Measurements from ENCODE around the gene NAMPT. TPM values are rescaled to one million over a fixed set of nuclear protein-coding genes. Genes with fewer than 3 reads are reported as not detected.
A peak's percentile ranks its signal among the peaks of the same experiment; 100 is the strongest.

NAMPT gene
- 100 to 1,000 TPM in 1 of 2 donors, 10 to 100 TPM in 1; 88.6 to 273 TPM for total RNA-seq

DNA sequence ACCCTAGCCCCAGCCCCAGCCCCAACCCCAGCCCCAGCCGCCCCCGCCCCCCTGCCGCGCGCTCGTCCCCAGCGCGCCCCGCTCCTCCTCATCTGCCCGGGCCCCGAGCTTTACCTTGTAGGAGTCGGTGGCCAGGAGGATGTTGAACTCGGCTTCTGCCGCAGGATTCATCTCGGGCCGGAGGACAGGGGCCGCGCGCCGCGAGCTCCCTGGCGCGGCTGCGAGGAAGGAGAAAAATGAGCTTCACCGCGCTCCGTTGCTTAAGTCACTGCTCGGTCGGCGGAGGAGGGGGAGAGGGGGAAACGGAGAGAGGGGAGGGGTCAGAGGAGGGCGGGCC lies at the start of gene NAMPT:
Gene NAMPT (minus strand): TSS at position 270 of the 337 bp plus-strand sequence. CDS start 99 bp downstream, at position 171.
- Histone ChIP-seq H3K4me1 (no peaks in the 10 kb centered on the region), H3K4me3 (peak within 1 kb of the TSS; percentile 68), H3K36me3 (no peaks in the 10 kb centered on the region), H3K9ac (ENCODE audit: low read depth in 2 of 2, low read length in 2 of 2) (peak within 1 kb of the TSS; percentile 87 to 96), H3K9me3 (no peaks in the 10 kb centered on the region), H3K27me3 (no peaks in the 10 kb centered on the region), H3K27ac (peak within 1 kb of the TSS; percentile 92)
- no peak for DNase-seq
- TF ChIP-seq, protein P1, sequence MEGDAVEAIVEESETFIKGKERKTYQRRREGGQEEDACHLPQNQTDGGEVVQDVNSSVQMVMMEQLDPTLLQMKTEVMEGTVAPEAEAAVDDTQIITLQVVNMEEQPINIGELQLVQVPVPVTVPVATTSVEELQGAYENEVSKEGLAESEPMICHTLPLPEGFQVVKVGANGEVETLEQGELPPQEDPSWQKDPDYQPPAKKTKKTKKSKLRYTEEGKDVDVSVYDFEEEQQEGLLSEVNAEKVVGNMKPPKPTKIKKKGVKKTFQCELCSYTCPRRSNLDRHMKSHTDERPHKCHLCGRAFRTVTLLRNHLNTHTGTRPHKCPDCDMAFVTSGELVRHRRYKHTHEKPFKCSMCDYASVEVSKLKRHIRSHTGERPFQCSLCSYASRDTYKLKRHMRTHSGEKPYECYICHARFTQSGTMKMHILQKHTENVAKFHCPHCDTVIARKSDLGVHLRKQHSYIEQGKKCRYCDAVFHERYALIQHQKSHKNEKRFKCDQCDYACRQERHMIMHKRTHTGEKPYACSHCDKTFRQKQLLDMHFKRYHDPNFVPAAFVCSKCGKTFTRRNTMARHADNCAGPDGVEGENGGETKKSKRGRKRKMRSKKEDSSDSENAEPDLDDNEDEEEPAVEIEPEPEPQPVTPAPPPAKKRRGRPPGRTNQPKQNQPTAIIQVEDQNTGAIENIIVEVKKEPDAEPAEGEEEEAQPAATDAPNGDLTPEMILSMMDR (IDR thresholded peaks at IDR 0.05): no peak
- intact Hi-C loops (cut with DNase I): no loop called here

DNA sequence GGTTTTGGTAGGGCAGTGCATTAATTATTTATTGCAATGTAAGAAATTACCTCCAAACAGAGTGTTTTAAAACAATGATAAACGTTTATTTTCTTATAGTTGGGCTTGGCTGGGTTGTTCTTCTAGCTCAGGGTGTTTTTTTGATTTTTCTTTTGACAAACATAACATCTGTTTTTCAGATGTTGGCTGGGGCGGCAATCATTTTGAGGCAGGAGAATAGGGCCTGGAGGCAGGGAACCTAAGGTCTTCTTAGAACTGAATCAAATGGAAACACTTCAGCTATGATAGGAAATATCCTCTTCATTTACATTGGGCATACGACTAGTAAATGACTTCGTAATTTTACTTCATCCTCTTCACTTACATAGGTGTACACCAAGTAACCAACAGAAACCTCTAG lies 47.4 kb upstream of the NAMPT start:
- Histone ChIP-seq H3K9ac (ENCODE audit: low read depth in 2 of 2, low read length in 2 of 2) (no peak overlapping the region), H3K4me1 (no peaks in the 10 kb centered on the region), H3K4me3 (no peak overlapping the region), H3K9me3 (no peaks in the 10 kb centered on the region), H3K27me3 (no peaks in the 10 kb centered on the region), H3K27ac (no peak overlapping the region), H3K36me3 (no peaks in the 10 kb centered on the region)
- intact Hi-C loops (cut with DNase I): no loop called here
- DNase-seq: no peak
- TF ChIP-seq, protein P1 (IDR thresholded peaks at IDR 0.05): no peak

DNA sequence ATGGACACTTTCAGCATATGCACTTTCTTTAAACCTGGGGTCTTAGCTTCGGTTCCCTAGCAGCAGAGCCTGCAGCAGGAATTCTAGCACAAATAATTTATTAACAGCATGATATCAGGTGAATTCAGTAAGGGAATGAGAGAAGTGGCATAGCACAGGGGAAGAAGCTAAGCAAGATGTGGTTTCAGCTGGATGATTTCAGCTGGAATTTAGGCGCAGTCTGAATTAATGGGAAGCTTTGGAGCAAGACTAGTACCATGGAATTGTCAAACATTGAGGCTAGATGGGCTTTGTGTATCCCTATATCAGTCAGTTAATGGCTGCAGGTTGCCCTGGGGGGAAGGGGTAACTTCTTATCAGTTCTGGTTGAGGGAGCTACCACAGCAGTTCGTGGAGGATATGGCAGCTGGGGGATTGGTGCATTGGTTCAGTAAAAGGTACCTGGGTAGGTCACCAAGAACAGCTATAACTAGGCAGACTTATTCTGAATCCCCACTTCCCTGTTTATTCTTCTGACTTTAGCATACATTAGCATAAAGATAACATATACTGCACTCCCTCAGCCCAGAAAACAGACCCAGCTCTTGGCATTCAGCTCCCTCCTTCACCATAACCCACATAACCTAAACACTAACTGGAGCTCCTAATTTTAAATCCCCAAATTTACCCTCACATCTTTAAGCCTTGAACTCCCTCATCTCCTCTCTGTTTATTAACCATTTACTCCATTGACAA lies 46.8 kb upstream of the NAMPT start:
- intact Hi-C loops (cut with DNase I): no loop called here
- DNase-seq: no peak
- Histone ChIP-seq H3K4me1 (no peaks in the 10 kb centered on the region), H3K36me3 (no peaks in the 10 kb centered on the region), H3K27ac (no peak overlapping the region), H3K9me3 (no peaks in the 10 kb centered on the region), H3K9ac (ENCODE audit: low read depth in 2 of 2, low read length in 2 of 2) (no peak overlapping the region), H3K27me3 (no peaks in the 10 kb centered on the region), H3K4me3 (no peak overlapping the region)
- TF ChIP-seq, protein P1 (IDR thresholded peaks at IDR 0.05): no peak

DNA sequence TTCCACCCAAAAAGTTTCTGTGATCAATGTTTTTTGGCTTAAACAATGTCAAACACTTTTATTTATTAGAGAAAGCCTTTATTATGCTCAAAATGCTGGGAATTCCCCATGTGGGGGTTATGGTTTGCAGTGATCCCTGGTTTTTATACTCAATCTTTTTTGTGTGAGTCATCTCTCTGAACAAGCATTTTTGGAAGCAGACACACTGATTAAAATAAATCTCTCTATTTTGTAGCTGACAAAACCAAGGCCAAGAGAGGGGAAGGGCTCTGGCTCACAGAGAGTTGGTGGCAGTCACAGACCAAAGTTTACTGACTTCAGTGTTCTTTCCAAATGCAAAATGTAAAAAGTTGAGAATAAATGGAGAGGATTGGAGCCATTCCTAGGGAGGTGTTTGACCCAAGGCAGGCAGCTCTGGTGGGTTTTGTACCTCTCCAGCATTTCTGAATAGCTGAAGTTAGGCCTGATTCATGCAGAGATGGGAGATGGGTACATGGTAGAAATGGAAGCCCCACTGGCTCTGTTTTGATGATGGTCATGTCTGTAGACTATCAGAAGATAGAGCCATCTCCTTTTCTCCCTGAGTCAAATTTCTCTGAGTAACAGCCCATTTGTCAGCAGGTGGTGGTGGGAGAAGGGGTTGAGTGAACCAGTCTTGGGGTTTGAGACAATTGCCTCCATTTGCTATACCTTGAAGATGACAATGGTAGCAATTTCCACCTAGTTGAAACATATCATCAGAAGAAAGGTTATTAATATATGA lies 45.4 kb upstream of the NAMPT start:
- no peak overlapping the region for H3K4me3 ChIP-seq
- H3K27me3 ChIP-seq: no peaks in the 10 kb centered on the region
- no peaks in the 10 kb centered on the region for H3K9me3 ChIP-seq
- H3K9ac ChIP-seq (ENCODE audit: low read depth in 2 of 2, low read length in 2 of 2): no peak overlapping the region
- no peaks in the 10 kb centered on the region for H3K36me3 ChIP-seq
- TF ChIP-seq, protein P1 (IDR thresholded peaks at IDR 0.05): no peak
- H3K27ac ChIP-seq: no peak overlapping the region
- intact Hi-C loops (cut with DNase I): no loop called here
- no peak for DNase-seq
- no peaks in the 10 kb centered on the region for H3K4me1 ChIP-seq

DNA sequence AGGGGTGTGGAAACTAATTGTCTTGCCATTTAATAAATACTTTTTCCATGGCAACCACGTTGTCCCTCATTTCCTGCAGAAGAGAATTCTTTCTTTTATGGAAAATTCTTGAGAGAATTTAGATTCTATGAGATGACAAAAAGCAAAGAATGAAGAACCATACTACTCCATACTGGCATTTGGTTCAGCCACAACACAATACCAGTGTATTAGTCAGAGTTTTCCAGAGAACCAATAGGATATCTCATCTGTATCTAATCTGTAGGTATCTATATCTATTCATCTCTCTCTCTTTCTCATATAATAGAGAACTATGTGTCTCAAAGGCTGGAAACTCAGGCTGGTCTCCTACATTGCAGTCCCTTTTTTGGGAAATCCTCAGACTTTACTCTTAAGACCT lies 44.6 kb upstream of the NAMPT start:
- Histone ChIP-seq H3K9me3 (no peaks in the 10 kb centered on the region), H3K27ac (no peak overlapping the region), H3K27me3 (no peaks in the 10 kb centered on the region), H3K4me1 (no peaks in the 10 kb centered on the region), H3K9ac (ENCODE audit: low read depth in 2 of 2, low read length in 2 of 2) (no peak overlapping the region), H3K4me3 (no peak overlapping the region), H3K36me3 (no peaks in the 10 kb centered on the region)
- no peak for DNase-seq
- TF ChIP-seq, protein P1 (IDR thresholded peaks at IDR 0.05): no peak
- intact Hi-C loops (cut with DNase I): no loop called here
